ENCODE measurements around the gene SLC25A21. TPM values are rescaled to one million over a fixed set of nuclear protein-coding genes. Genes with fewer than 3 reads are reported as not detected.
A peak's percentile ranks its signal among the peaks of the same experiment; 100 is the strongest.

SLC25A21 gene
- polyA plus RNA-seq, 6 donors from 2014 or later = not detected

GRCh38 chr14:37034410-37035285, 137.8 kb downstream of the SLC25A21 start:
- Mint-ChIP-seq H3K27ac (no peak overlapping the region), H3K4me1 (no peaks in the 10 kb centered on the region), H3K36me3 (no peaks in the 10 kb centered on the region), H3K4me3 (no peak overlapping the region), H3K9me3 (peaks cover 0 to 7% (median 0%) of the 10 kb centered on the region in 7 donors), H3K27me3 (no peaks in the 10 kb centered on the region)
- no peak for DNase-seq
- no peak for ATAC-seq (ENCODE audit: low read depth in 2 of 2)

- no peaks in the 10 kb centered on the region for H3K36me3 Mint-ChIP-seq
- H3K4me1 Mint-ChIP-seq = no peaks in the 10 kb centered on the region
- no peak overlapping the region for H3K27ac Mint-ChIP-seq
- H3K9me3 Mint-ChIP-seq = peaks cover 0 to 5% (median 0%) of the 10 kb centered on the region in 7 donors
- no peaks in the 10 kb centered on the region for H3K27me3 Mint-ChIP-seq
- H3K4me3 Mint-ChIP-seq = no peak overlapping the region
- DNase-seq (no peak), ATAC-seq (ENCODE audit: low read depth in 2 of 2) (no peak)
Observed at GRCh38 chr14:37032863-37033262, 139.5 kb downstream of the SLC25A21 start.

GRCh38 chr14:37027188-37027824, 145.1 kb downstream of the SLC25A21 start:
- Mint-ChIP-seq H3K9me3 (peaks cover 0 to 2% (median 0%) of the 10 kb centered on the region in 7 donors), H3K27ac (no peak overlapping the region), H3K4me3 (no peak overlapping the region), H3K36me3 (no peaks in the 10 kb centered on the region), H3K4me1 (no peaks in the 10 kb centered on the region), H3K27me3 (no peaks in the 10 kb centered on the region)
- no peak for DNase-seq
- ATAC-seq (ENCODE audit: low read depth in 2 of 2) = no peak

- DNase-seq (no peak), ATAC-seq (ENCODE audit: low read depth in 2 of 2) (no peak)
- H3K4me3 Mint-ChIP-seq = no peak overlapping the region
- H3K27ac Mint-ChIP-seq = no peak overlapping the region
- H3K27me3 Mint-ChIP-seq = no peaks in the 10 kb centered on the region
- peaks cover 0 to 4% (median 0%) of the 10 kb centered on the region in 3 donors for H3K4me1 Mint-ChIP-seq
- peaks cover 0 to 5% (median 0%) of the 10 kb centered on the region in 7 donors for H3K9me3 Mint-ChIP-seq
- no peaks in the 10 kb centered on the region for H3K36me3 Mint-ChIP-seq
Observed at GRCh38 chr14:37023875-37024565, 148.4 kb downstream of the SLC25A21 start.

GRCh38 chr14:37021390-37021789, 151.0 kb downstream of the SLC25A21 start:
- Mint-ChIP-seq H3K4me3 (no peak overlapping the region), H3K36me3 (no peaks in the 10 kb centered on the region)

GRCh38 chr14:37019488-37019887, 152.9 kb downstream of the SLC25A21 start:
- no peak for DNase-seq
- peaks cover 0 to 4% (median 0%) of the 10 kb centered on the region in 3 donors for H3K4me1 Mint-ChIP-seq
- H3K27me3 Mint-ChIP-seq = no peaks in the 10 kb centered on the region
- no peaks in the 10 kb centered on the region for H3K36me3 Mint-ChIP-seq
- ATAC-seq (ENCODE audit: low read depth in 2 of 2) = no peak
- peaks cover 0 to 11% (median 6%) of the 10 kb centered on the region in 7 donors for H3K9me3 Mint-ChIP-seq
- H3K4me3 Mint-ChIP-seq = no peak overlapping the region
- H3K27ac Mint-ChIP-seq = peak overlapping the region in 1 of 6 donors; percentile 2

More at GRCh38 chr14:37021390-37021789, 151.0 kb downstream of the SLC25A21 start:
- DNase-seq (no peak), ATAC-seq (ENCODE audit: low read depth in 2 of 2) (no peak)
- peaks cover 0 to 4% (median 0%) of the 10 kb centered on the region in 3 donors for H3K4me1 Mint-ChIP-seq
- H3K27me3 Mint-ChIP-seq = no peaks in the 10 kb centered on the region
- H3K27ac Mint-ChIP-seq = no peak overlapping the region
- H3K9me3 Mint-ChIP-seq = peaks cover 0 to 11% (median 6%) of the 10 kb centered on the region in 7 donors

- ATAC-seq (ENCODE audit: low read depth in 2 of 2) (no peak), DNase-seq (no peak)
- peaks cover 0 to 4% (median 0%) of the 10 kb centered on the region in 3 donors for H3K4me1 Mint-ChIP-seq
- no peak overlapping the region for H3K27ac Mint-ChIP-seq
- peaks cover 0 to 11% (median 6%) of the 10 kb centered on the region in 7 donors for H3K9me3 Mint-ChIP-seq
- no peaks in the 10 kb centered on the region for H3K36me3 Mint-ChIP-seq
- H3K27me3 Mint-ChIP-seq = no peaks in the 10 kb centered on the region
- H3K4me3 Mint-ChIP-seq = no peak overlapping the region
Observed at GRCh38 chr14:37018571-37019240, 153.7 kb downstream of the SLC25A21 start.

GRCh38 chr14:37013078-37013477, 159.3 kb downstream of the SLC25A21 start:
- DNase-seq = no peak
- no peaks in the 10 kb centered on the region for H3K27me3 Mint-ChIP-seq
- H3K27ac Mint-ChIP-seq = no peak overlapping the region
- no peak overlapping the region for H3K4me3 Mint-ChIP-seq
- no peaks in the 10 kb centered on the region for H3K4me1 Mint-ChIP-seq
- H3K36me3 Mint-ChIP-seq = no peaks in the 10 kb centered on the region
- H3K9me3 Mint-ChIP-seq = peaks cover 0 to 9% (median 6%) of the 10 kb centered on the region in 7 donors
- ATAC-seq (ENCODE audit: low read depth in 2 of 2) = no peak

- Mint-ChIP-seq H3K27ac (no peak overlapping the region), H3K27me3 (no peaks in the 10 kb centered on the region), H3K36me3 (no peaks in the 10 kb centered on the region)
Observed at GRCh38 chr14:36998686-36999085, 173.7 kb downstream of the SLC25A21 start.

GRCh38 chr14:36997843-36998242, 174.6 kb downstream of the SLC25A21 start:
- DNase-seq (no peak), ATAC-seq (ENCODE audit: low read depth in 2 of 2) (no peak)
- Mint-ChIP-seq H3K4me1 (no peaks in the 10 kb centered on the region), H3K27ac (no peak overlapping the region), H3K9me3 (peaks cover 0 to 9% (median 5%) of the 10 kb centered on the region in 7 donors), H3K36me3 (no peaks in the 10 kb centered on the region), H3K4me3 (no peak overlapping the region), H3K27me3 (no peaks in the 10 kb centered on the region)

More at GRCh38 chr14:36998686-36999085, 173.7 kb downstream of the SLC25A21 start:
- ATAC-seq (ENCODE audit: low read depth in 2 of 2) (no peak), DNase-seq (no peak)
- H3K4me1 Mint-ChIP-seq = no peaks in the 10 kb centered on the region
- H3K9me3 Mint-ChIP-seq = peaks cover 0 to 9% (median 5%) of the 10 kb centered on the region in 7 donors
- H3K4me3 Mint-ChIP-seq = no peak overlapping the region

GRCh38 chr14:36996857-36997590, 175.4 kb downstream of the SLC25A21 start:
- no peak for DNase-seq
- Mint-ChIP-seq H3K4me3 (no peak overlapping the region), H3K9me3 (peaks cover 0 to 9% (median 5%) of the 10 kb centered on the region in 7 donors), H3K36me3 (no peaks in the 10 kb centered on the region), H3K4me1 (no peaks in the 10 kb centered on the region), H3K27ac (no peak overlapping the region), H3K27me3 (no peaks in the 10 kb centered on the region)
- ATAC-seq (ENCODE audit: low read depth in 2 of 2) = no peak

- DNase-seq (no peak), ATAC-seq (ENCODE audit: low read depth in 2 of 2) (no peak)
- no peak overlapping the region for H3K27ac Mint-ChIP-seq
- no peaks in the 10 kb centered on the region for H3K36me3 Mint-ChIP-seq
- peaks cover 0 to 9% (median 5%) of the 10 kb centered on the region in 7 donors for H3K9me3 Mint-ChIP-seq
- no peak overlapping the region for H3K4me3 Mint-ChIP-seq
- no peaks in the 10 kb centered on the region for H3K4me1 Mint-ChIP-seq
- no peaks in the 10 kb centered on the region for H3K27me3 Mint-ChIP-seq
Observed at GRCh38 chr14:36996133-36996856, 176.1 kb downstream of the SLC25A21 start.

Data from naive B cell (primary cell).